GM12875 (cell line): Measurements from ENCODE around the gene SAFB.
"Not testable (repeated sequence)": the region's sequence is repeated elsewhere in the genome, so short reads cannot be mapped to it uniquely, and the experiment has no call there.

Source experiments
- H3K4me3 ChIP-seq: one replicate; pipeline ENCODE4 v1.5.1; 2011; ENCODE audit warnings: low read depth, low read length, control low read depth
- TF ChIP-seq, protein P1 (sequence below): IDR thresholded peaks from 2 replicates; pipeline ENCODE4 v1.5.1; 2011; ENCODE audit warnings: low read depth, mild to moderate bottlenecking, control low read depth, inconsistent platforms, low read length, moderate library complexity, borderline replicate concordance; ENCODE audit not compliant: insufficient read depth

Gene SAFB

DNA sequence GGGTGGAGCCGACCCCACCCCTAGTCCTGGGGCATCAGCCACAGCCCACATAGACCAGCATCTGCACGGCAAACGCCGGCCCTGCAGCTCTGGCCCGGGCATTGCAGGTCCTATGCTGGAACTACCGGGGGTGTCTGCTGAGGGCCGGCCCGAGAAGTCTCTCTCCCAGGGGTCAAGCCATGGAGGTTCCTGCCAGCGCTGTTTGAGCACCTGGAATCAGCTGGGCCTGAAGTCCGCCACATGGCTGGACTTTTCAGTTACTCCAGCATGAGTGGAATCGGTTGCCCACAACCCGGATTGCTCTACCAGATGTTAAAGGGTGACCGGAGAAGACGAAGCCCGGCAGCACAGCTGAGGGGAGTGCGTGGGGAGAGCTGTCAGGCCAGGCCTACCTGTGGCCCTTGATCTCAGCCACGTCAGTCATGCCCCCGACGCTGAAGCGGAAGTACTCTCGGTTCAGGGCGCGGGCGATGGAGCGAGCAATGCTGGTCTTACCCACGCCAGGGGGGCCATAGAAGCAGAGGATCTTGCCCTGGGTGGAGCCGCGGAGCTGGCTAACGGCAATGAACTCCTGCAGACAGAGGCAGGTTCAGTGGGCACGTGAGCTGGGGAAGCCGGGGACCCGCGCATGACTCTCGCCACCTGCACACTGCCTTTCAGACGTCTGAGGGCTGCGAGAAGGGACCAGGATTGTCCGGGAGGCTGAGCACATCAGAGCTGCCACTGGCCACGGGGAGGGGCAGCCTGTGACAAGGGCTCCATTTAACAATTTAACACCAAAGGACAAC lies 75.9 kb downstream of the SAFB start:
- no peak overlapping the region for H3K4me3 ChIP-seq
- TF ChIP-seq, protein P1, sequence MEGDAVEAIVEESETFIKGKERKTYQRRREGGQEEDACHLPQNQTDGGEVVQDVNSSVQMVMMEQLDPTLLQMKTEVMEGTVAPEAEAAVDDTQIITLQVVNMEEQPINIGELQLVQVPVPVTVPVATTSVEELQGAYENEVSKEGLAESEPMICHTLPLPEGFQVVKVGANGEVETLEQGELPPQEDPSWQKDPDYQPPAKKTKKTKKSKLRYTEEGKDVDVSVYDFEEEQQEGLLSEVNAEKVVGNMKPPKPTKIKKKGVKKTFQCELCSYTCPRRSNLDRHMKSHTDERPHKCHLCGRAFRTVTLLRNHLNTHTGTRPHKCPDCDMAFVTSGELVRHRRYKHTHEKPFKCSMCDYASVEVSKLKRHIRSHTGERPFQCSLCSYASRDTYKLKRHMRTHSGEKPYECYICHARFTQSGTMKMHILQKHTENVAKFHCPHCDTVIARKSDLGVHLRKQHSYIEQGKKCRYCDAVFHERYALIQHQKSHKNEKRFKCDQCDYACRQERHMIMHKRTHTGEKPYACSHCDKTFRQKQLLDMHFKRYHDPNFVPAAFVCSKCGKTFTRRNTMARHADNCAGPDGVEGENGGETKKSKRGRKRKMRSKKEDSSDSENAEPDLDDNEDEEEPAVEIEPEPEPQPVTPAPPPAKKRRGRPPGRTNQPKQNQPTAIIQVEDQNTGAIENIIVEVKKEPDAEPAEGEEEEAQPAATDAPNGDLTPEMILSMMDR: no peak

DNA sequence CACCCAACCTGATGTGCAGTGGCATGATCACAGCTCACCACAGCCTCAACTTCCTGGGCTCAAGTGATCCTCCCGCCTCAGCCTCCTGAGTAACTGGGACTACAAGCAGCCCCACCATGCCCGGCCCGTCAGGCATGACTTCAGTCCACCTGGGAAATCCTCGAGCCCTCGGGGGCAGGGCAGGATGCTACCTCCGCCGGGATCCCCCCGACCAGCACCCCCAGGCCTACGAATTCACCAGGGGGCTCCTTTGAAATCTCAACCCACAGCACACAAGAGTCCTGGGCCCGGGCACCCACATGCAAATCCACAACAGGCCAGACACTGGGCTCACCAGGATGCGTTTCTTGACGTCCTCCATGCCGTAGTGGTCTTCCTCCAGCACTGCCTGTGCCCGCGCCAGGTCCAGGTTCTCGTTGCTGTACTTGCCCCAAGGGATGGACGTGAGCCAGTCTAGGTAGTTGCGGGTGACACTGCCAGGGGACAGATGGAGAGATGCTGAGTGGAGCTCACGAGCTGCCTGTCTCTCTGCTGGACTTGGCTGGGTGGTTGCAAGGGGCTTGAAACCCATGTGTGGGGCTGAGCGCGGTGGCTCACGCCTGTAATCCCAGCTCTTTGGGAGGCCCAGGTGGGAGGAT lies 77.7 kb downstream of the SAFB start:
- no peak overlapping the region for H3K4me3 ChIP-seq
- TF ChIP-seq, protein P1: no peak

DNA sequence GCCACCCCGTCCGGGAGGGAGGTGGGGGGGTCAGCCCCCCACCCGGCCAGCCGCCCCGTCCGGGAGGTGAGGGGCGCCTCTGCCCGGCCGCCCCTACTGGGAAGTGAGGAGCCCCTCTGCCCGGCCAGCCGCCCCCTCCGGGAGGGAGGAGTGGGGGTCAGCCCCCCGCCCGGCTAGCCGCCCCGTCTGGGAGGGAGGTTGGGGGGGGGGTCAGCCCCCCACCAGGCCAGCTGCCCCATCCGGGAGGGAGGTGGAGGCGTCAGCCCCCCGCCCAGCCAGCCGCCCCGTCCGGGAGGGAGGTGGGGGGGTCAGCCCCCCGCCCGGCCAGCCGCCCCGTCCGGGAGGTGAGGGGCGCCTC lies 79.1 kb downstream of the SAFB start:
- not testable (repeated sequence) for H3K4me3 ChIP-seq

DNA sequence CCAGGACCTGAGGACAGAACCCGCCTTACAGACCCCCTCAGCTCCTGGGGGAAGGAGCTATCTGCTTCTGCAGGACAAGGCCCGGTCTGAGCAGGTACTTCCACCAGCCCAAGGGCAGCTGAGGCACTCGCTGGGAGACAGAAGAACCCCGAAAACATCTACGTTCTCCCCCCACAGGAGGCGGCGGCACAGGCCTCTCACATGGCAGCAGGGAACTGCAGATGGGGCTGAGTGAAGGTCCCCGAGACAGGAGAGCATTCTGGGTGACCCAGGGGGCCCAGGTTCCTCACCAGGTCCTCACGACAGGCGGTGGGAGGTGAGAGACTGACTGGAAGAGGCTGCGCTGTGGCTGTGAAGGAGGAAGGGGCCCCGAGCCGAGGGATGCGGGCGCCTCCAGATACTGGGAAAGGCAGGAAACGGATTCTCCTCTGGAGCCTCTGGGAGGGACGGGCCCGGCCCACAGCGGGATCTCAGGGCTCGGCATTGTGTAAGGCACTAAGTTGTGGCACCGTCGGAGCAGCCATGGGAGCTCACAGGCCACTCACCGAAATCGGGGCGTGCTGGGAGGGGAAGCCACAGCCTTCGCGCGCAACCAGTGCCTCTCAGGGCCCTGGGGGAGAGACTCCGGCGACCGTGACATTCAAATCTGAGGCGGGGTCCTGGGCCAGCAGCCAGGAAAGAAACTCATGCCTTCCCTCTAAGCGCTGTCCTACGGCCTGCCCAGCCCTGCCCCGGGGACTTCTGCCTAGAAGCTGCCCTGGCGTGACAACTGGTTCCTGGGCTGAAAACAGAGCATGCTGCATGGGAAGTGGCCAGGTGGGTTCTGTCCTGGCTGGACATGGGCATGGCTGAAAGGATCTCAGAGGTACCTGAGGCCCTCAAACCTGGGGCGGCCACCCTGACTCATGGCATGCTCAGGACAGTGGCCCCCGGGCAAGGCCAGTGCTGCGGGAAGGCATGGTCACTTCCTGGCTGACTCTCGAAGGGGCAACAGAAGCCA lies 81.2 kb downstream of the SAFB start:
- no peak overlapping the region for H3K4me3 ChIP-seq
- TF ChIP-seq, protein P1: no peak

DNA sequence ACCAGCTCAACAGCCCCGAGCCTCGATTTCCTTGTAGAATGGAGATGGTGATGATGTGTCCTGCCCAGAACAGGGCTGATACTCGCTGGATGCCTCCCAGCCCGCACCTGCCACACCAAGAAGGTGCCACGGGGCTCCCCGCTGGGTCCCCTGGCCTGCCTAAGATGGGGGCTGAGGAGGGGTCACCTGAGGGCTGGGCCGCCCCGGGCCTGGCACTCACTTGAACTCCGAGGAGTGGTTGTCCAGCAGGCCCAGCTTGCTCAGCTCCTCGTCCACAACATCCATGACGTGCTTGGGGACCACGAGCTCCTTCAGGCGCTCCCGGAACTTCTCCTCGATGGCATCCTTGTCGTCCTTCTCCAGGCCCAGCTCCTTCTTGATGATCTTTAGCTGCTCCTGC lies 82.7 kb downstream of the SAFB start:
- TF ChIP-seq, protein P1: no peak
- H3K4me3 ChIP-seq: no peak overlapping the region

DNA sequence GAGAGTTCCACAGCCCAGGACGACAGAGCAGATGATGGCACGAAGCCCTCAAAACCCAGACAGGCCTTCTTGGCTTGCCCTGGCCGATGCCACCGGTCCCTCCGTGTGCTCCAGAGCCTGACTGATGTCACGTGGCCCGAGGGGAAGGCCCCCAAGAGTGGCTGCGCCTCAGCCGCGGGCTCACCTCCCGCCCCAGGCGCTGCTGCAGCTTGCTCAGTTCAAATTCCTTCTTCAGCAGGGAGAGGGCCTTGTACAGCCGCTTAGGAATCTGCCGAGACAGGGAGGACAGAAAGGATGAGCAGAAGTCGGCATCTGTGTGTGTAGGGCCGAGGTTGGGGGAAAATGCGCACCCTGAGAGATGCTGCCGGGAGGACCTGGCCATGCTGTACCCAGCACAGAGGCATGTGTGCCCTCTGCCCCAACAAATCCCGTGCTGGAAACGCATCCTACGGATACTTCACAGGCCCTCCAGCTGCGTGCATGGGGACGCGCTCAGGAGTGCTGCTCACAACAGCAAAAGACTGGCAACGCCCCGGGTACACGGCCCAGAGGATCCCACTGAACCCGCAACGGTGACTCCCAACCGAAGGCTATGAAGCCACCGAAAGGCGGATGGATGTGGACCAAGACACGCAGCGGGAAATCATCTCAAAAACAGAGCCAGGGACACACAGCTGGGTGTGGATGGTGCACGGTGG lies 84.1 kb downstream of the SAFB start:
- H3K4me3 ChIP-seq: no peak overlapping the region
- TF ChIP-seq, protein P1: no peak
